Lower leg skin (tissue), 3 donors: Measurements from ENCODE around the gene CTSZ.

ENCODE experiments used
- POLR2A ChIP-seq, 2 donors: fragments of 450-650 bp; IDR thresholded peaks; one replicate each; pipeline ENCODE4 v1.6.1; 2016 to 2017; ENCODE audit warnings: antibody characterized with exemption in 2 of 2, mild to moderate bottlenecking in 1 of 2, moderate library complexity in 1 of 2
- TF ChIP-seq, protein P1 (sequence below), 3 donors: fragments of 450-650 bp; IDR thresholded peaks; one replicate each; pipeline ENCODE4 v1.5.1; 2016; ENCODE audit warnings: antibody characterized with exemption in 3 of 3, mild to moderate bottlenecking in 3 of 3, moderate library complexity in 2 of 3

DNA sequence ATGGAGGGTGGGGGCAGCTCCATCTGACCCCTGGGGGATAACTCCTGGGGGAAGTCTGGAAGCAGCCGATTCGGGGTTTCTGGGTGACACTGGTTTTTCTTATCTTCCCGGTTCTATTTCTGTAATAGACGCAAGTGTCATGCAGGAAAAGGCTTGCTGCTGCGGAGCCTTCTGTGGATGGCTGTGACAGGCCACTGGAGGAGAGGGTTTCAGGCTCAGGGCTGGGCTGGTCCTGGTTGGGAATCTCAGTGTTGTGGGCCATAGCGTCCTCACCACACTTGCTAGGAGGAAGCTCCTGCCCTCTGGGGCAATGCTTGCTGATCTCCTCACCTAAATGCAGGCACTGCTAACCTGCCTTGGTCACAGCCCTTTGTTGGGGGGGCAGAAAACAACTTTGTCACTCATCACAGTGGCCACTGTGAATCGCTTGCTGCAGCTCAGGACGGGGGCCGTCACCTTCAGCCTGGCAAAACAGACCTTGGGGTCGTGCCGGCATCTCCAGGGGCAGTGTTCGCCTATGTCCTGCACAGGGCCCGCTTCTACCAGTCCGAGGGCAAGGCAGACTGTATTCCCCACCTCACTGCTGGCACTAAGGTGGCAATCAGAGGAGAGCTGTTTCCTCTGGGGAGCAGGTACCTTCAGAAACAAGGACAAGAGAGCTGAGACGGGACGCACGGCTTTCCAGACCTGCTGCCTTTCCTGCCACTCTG is 7.8 kb upstream of the CTSZ start:
- TF ChIP-seq, protein P1, sequence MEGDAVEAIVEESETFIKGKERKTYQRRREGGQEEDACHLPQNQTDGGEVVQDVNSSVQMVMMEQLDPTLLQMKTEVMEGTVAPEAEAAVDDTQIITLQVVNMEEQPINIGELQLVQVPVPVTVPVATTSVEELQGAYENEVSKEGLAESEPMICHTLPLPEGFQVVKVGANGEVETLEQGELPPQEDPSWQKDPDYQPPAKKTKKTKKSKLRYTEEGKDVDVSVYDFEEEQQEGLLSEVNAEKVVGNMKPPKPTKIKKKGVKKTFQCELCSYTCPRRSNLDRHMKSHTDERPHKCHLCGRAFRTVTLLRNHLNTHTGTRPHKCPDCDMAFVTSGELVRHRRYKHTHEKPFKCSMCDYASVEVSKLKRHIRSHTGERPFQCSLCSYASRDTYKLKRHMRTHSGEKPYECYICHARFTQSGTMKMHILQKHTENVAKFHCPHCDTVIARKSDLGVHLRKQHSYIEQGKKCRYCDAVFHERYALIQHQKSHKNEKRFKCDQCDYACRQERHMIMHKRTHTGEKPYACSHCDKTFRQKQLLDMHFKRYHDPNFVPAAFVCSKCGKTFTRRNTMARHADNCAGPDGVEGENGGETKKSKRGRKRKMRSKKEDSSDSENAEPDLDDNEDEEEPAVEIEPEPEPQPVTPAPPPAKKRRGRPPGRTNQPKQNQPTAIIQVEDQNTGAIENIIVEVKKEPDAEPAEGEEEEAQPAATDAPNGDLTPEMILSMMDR (IDR thresholded peaks at IDR 0.05): no peak
- no peak for TF ChIP-seq POLR2A (IDR thresholded peaks at IDR 0.05)
